Sigmoid colon (tissue), 7 donors: ENCODE results near the gene QDPR. TPM values are rescaled to one million over a fixed set of nuclear protein-coding genes. Genes with fewer than 3 reads are reported as not detected.

Experiments used
- DNase-seq: peaks from one replicate; pipeline ENCODE4 v3.0.0-alpha.2; 2019
- H3K27ac ChIP-seq, 4 donors: fragments of 200-600 bp; sonication (generic); one replicate each; pipeline ENCODE4 v1.5.1; 2016 to 2019; ENCODE audit warnings: mild to moderate bottlenecking in 1 of 4
- H3K27me3 ChIP-seq, 3 donors: fragments of 200-600 bp; sonication (generic); one replicate each; pipeline ENCODE4 v1.5.1; 2019; ENCODE audit warnings: mild to moderate bottlenecking in 1 of 3
- H3K36me3 ChIP-seq, 4 donors: fragments of 200-600 bp; sonication (generic); one replicate each; pipeline ENCODE4 v1.5.1; 2016 to 2019
- H3K4me1 ChIP-seq, 4 donors: fragments of 200-600 bp; sonication (generic); one replicate each; pipeline ENCODE4 v1.5.1; 2017 to 2019
- H3K4me3 ChIP-seq, 4 donors: fragments of 200-600 bp; sonication (generic); one replicate each; pipeline ENCODE4 v1.5.1; 2017 to 2019; ENCODE audit warnings: mild to moderate bottlenecking in 2 of 4, moderate library complexity in 1 of 4
- H3K9me3 ChIP-seq, 4 donors: fragments of 200-600 bp in 3 of 4; sonication (generic) in 3 of 4; one replicate each; pipeline versions ENCODE4 v1.5.1 to v1.6.1; 2013 to 2019
- CTCF ChIP-seq, 4 experiments: fragments of 450-650 bp in 3 of 4; fragments of 200-600 bp in 1 of 4; IDR thresholded peaks; one replicate each; pipeline ENCODE4 v1.5.1; 2016 to 2019; ENCODE audit warnings: antibody characterized with exemption in 4 of 4, mild to moderate bottlenecking in 3 of 4, moderate library complexity in 2 of 4
- EP300 ChIP-seq, 4 donors: sonication (generic); formaldehyde crosslinking; IDR thresholded peaks; one replicate each; pipeline ENCODE4 v1.6.1; 2017; ENCODE audit warnings: antibody characterized with exemption in 4 of 4
- POLR2A ChIP-seq, 2 donors: fragments of 450-650 bp; IDR thresholded peaks; one replicate each; pipeline ENCODE4 v1.6.1; 2016; ENCODE audit warnings: antibody characterized with exemption in 2 of 2, mild to moderate bottlenecking in 2 of 2, moderate library complexity in 2 of 2
- POLR2AphosphoS5 ChIP-seq, 4 donors: sonication (generic); formaldehyde crosslinking; IDR thresholded peaks; one replicate each; pipeline ENCODE4 v1.6.1; 2017; ENCODE audit warnings: antibody characterized with exemption in 4 of 4
- WGBS, 2 donors: extraction: QIAGEN DNeasy Blood & Tissue Kit; methylation state at CpG; one replicate each; pipeline ENCODE4 v1.1.7; 2013; 5-methylcytosine and 5-hydroxymethylcytosine counted together
- intact Hi-C: fragments of 100-400 bp; cut with DNase I; formaldehyde crosslinking; loops from one replicate; pipeline ENCODE4 v1.15.1; 2023
- polyA plus RNA-seq, 3 donors: library from polyadenylated mRNA; stranded (reverse); fragments of 200-250 nt; gene quantifications; one replicate each; pipeline ENCODE4 v1.2.3, GENCODE V29; 2013
- total RNA-seq, 4 donors: library from RNA; depleted of rRNA; stranded (reverse); fragments of >200 nt; gene quantifications; one replicate each; pipeline ENCODE4 v1.1.0, GENCODE V29; 2016
- donor health status: healthy with polysubstance abuse.
- donor health status: Bipolar disorder and iron deficiency.
- donor health status: healthy.

The QDPR gene
- total and polyA plus RNA-seq, 7 donors: 8.7 to 28.9 (median 19.7) TPM

GRCh38 chr4:17534705-17535104 lies 22.8 kb upstream of the QDPR start:
- intact Hi-C loops: no loop called here
- H3K9me3 ChIP-seq: no peaks in the 10 kb centered on the region
- no peaks in the 10 kb centered on the region for H3K27me3 ChIP-seq
- H3K27ac ChIP-seq: no peak overlapping the region
- no peak overlapping the region for H3K4me3 ChIP-seq
- no peaks in the 10 kb centered on the region for H3K4me1 ChIP-seq
- H3K36me3 ChIP-seq: no peaks in the 10 kb centered on the region
- 93 to 95% methylated on average over 4 of the region's 4 CpGs for WGBS, 2 donors
- no peak for DNase-seq
- TF ChIP-seq POLR2AphosphoS5 (IDR thresholded peaks at IDR 0.05): no peak
- no peak for TF ChIP-seq EP300 (IDR thresholded peaks at IDR 0.05)
- TF ChIP-seq POLR2A (IDR thresholded peaks at IDR 0.05): no peak
- TF ChIP-seq CTCF (IDR thresholded peaks at IDR 0.05): no peak

GRCh38 chr4:17531538-17532285 lies 19.8 kb upstream of the QDPR start:
- H3K4me3 ChIP-seq: no peak overlapping the region
- no peaks in the 10 kb centered on the region for H3K36me3 ChIP-seq
- H3K4me1 ChIP-seq: no peaks in the 10 kb centered on the region
- no peak for DNase-seq
- no peak for TF ChIP-seq CTCF (IDR thresholded peaks at IDR 0.05)
- no peaks in the 10 kb centered on the region for H3K9me3 ChIP-seq
- intact Hi-C loops: no loop called here
- no peaks in the 10 kb centered on the region for H3K27me3 ChIP-seq
- no peak overlapping the region for H3K27ac ChIP-seq
- WGBS, 2 donors: 69 to 83% methylated on average over 8 of the region's 8 CpGs

GRCh38 chr4:17528551-17529165 lies 16.8 kb upstream of the QDPR start:
- TF ChIP-seq CTCF (IDR thresholded peaks at IDR 0.05): no peak
- intact Hi-C loops: no loop called here
- Histone ChIP-seq H3K27ac (no peak overlapping the region), H3K27me3 (no peaks in the 10 kb centered on the region), H3K36me3 (no peaks in the 10 kb centered on the region), H3K4me3 (no peak overlapping the region), H3K9me3 (no peaks in the 10 kb centered on the region), H3K4me1 (no peaks in the 10 kb centered on the region)
- no peak for DNase-seq
- WGBS, 2 donors: 91 to 92% methylated on average over 10 of the region's 10 CpGs

- H3K4me3 ChIP-seq: no peak overlapping the region
- no peaks in the 10 kb centered on the region for H3K4me1 ChIP-seq
- no peaks in the 10 kb centered on the region for H3K27me3 ChIP-seq
- 83 to 86% methylated on average over 27 of the region's 27 CpGs for WGBS, 2 donors
- no peaks in the 10 kb centered on the region for H3K9me3 ChIP-seq
- DNase-seq: no peak
- intact Hi-C loops: no loop called here
- TF ChIP-seq EP300 (IDR thresholded peaks at IDR 0.05) (no peak), POLR2A (IDR thresholded peaks at IDR 0.05) (no peak), CTCF (IDR thresholded peaks at IDR 0.05) (no peak), POLR2AphosphoS5 (IDR thresholded peaks at IDR 0.05) (no peak)
- H3K36me3 ChIP-seq: no peaks in the 10 kb centered on the region
- no peak overlapping the region for H3K27ac ChIP-seq
These were observed 15.0 kb upstream of the QDPR start for GRCh38 chr4:17526695-17527477.
